Kidney epithelial cell (primary cell): ENCODE results near the gene MYO7A. TPM values are rescaled to one million over a fixed set of nuclear protein-coding genes. Genes with fewer than 3 reads are reported as not detected.

Experiments
- DNase-seq: peaks from one replicate; pipeline ENCODE4 v3.0.0-alpha.2; 2010; ENCODE audit warnings: low read depth
- H3K27me3 ChIP-seq: 2 replicates; pipeline ENCODE4 v1.6.0; 2011; ENCODE audit warnings: low read length; ENCODE audit not compliant: control insufficient read depth, insufficient read depth
- H3K36me3 ChIP-seq: 2 replicates; pipeline ENCODE4 v1.5.1; 2011; ENCODE audit warnings: low read length; ENCODE audit not compliant: control insufficient read depth, insufficient read depth
- H3K4me3 ChIP-seq: 2 replicates; pipeline ENCODE4 v1.5.1; 2011; ENCODE audit warnings: low read depth, mild to moderate bottlenecking, control low read depth, low read length
- total RNA-seq: library from RNA; depleted of rRNA; stranded (reverse); fragments of >200 nt; gene quantifications from 2 replicates; pipeline ENCODE4 v1.2.3, GENCODE V29; 2015
- TF ChIP-seq, protein P1 (sequence below): IDR thresholded peaks from 2 replicates; pipeline ENCODE4 v1.5.1; 2011; ENCODE audit warnings: mild to moderate bottlenecking, moderate library complexity, low read length, control low read depth, inconsistent platforms; ENCODE audit not compliant: insufficient read depth, poor library complexity, severe bottlenecking

The MYO7A gene
- total RNA-seq, 1 donor from 2014 or later: 0.17 TPM

DNA sequence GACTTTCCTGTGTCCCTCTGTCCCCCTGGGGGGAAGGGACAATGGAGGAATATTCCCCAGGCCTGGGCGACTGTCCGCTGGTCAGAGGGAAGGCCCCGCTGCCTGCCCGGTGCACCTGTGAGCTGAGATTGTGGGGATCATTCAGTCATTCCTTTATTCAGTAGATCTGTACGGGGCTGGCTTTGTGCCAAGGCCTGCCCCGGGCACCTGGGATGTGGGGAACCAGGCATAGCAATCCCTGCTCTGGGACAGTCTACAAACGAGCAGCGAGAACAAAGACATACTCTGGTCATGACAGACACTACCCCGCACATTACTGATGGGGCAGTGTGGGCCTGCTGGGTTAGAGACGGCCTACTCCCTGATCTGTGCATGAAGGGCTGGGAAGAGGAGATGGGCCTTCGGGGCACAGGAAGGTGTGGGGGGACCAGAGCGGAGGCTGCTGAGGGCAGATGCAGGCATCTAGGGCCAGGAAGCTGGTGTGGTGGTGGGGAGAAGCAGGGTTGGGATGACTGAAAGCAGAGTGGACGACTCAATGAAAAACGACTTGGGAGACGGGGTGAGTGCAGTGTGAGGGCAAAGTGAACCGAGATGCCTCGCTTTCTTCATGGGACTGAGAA is 1.8 kb upstream of the MYO7A start:
- TF ChIP-seq, protein P1, sequence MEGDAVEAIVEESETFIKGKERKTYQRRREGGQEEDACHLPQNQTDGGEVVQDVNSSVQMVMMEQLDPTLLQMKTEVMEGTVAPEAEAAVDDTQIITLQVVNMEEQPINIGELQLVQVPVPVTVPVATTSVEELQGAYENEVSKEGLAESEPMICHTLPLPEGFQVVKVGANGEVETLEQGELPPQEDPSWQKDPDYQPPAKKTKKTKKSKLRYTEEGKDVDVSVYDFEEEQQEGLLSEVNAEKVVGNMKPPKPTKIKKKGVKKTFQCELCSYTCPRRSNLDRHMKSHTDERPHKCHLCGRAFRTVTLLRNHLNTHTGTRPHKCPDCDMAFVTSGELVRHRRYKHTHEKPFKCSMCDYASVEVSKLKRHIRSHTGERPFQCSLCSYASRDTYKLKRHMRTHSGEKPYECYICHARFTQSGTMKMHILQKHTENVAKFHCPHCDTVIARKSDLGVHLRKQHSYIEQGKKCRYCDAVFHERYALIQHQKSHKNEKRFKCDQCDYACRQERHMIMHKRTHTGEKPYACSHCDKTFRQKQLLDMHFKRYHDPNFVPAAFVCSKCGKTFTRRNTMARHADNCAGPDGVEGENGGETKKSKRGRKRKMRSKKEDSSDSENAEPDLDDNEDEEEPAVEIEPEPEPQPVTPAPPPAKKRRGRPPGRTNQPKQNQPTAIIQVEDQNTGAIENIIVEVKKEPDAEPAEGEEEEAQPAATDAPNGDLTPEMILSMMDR: no peak
- peaks cover 2% of the 10 kb centered on the region for H3K27me3 ChIP-seq
- H3K36me3 ChIP-seq: no peaks in the 10 kb centered on the region

DNA sequence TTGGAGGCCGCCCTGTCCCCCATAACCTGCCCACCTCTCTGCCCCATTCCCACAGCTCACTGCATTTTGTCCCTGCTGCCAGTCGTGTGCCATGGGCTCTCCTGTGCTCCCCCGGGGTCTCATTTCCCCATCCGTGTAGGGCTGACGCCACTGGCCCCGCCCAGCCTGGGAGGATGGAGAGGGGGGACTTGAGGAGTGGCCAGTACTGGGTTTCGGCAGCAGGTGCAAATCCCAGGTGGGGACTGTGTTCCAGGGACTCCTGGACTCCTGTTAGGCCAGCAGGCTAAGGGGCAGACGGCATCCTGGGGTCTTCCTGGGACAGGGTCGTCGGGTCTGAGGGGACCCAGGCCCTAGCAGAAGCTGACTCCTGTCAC is 1.2 kb upstream of the MYO7A start:
- Histone ChIP-seq H3K27me3 (peaks cover 2% of the 10 kb centered on the region), H3K4me3 (no peak overlapping the region), H3K36me3 (no peaks in the 10 kb centered on the region)
- DNase-seq: no peak
- TF ChIP-seq, protein P1: no peak

More for the DNA sequence above, 1.8 kb upstream of the MYO7A start:
- DNase-seq: no peak
- H3K4me3 ChIP-seq: no peak overlapping the region

DNA sequence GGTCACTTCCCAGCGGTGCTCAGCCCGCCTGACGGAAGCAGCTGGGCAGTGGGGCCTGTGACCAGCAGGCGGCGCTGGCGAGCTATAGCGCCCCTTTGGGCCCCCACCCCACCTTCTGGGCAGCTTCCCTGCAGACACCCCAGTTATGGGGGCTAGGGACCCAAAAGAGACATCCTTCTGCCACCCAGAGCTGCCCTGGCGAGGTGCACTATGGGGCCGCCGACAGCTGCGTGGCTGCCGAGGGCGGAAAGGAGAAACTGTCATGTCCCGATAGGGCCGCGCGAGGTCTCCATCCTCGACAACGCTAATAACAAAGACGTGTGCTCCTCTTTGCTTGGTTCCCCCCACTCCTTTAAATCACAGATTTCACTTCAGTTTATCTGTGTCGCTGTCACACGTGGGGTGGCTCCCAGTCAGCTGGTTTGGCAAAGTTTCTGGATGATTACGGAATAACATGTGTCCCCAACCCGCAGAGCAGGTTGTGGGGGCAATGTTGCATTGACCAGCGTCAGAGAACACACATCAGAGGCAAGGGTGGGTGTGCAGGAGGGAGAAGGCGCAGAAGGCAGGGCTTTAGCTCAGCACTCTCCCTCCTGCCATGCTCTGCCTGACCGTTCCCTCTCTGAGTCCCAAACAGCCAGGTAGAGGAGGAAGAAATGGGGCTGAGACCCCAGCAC is 673 bp upstream of the MYO7A start:
- DNase-seq: no peak
- Histone ChIP-seq H3K27me3 (peaks cover 2% of the 10 kb centered on the region), H3K36me3 (no peaks in the 10 kb centered on the region), H3K4me3 (peak overlapping the region; percentile 31)
- TF ChIP-seq, protein P1: peak; percentile 100

DNA sequence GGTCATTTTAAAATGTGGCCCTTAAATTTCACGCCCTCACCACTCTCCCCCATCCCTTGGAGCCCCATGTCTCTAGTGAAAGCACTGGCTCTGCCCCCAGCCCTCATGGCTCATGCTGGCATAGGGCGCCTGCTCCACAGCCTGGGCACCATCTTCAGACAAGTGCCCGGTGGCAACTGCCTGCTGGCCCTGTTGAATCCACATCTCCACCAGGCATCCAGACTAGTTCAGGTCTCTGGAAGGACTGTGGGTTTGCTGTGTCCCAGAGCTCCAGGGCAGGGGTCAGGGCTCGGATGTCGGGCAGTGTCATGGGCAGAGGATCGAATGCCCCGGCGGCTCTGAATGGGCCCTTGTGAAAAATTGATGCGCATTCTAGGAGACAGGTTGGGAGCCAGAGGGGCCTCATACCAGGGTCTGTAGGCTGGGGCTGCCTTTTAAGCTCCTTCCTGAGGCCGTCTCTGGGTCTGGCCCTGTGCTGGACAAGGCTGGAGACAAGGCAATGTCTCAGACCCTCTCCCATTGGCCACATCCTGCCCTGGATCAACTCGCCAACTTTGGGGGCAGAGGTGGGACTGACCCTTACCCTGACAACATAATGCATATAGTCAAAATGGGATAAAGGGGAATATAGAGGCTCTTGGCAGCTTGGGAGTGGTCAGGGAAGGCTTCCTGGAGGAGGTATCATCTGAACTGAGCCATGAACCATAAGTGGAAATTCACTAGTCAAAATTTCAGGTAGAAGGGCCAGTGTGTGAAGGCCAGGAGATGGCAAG is 1.2 kb downstream of the MYO7A start:
- DNase-seq: no peak
- H3K36me3 ChIP-seq: no peaks in the 10 kb centered on the region
- TF ChIP-seq, protein P1: no peak
- H3K27me3 ChIP-seq: peaks cover 2% of the 10 kb centered on the region
- no peak overlapping the region for H3K4me3 ChIP-seq

DNA sequence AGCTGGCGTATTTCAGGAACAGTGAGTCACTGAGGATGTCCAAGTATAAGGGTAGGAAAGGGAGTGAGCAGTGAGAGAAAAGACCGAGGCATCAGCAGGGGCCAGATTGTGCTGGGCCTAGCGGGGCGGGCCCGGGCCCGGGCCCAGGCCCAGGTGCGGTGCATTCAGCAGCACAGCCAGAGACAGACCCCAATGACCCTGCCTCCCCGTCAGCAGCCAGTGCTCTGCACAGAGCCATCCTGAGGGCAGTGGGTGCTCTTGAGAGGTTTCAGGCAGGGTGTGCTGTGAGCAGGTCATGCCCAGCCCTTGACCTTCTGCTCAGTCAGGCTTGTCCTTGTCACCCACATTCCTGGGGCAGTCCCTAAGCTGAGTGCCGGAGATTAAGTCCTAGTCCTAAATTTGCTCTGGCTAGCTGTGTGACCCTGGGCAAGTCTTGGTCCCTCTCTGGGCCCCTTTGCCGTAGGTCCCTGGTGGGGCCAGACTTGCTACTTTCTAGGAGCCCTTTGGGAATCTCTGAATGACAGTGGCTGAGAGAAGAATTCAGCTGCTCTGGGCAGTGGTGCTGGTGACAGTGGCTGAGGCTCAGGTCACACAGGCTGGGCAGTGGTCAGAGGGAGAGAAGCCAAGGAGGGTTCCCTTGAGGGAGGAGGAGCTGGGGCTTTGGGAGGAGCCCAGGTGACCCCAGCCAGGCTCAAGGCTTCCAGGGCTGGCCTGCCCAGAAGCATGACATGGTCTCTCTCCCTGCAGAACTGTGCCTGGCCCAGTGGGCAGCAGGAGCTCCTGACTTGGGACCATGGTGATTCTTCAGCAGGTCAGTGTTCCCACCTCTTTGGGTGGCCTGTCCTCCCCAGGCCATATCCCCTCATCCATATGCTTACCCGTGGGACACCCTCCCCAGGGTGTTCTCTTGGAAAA is 2.1 kb downstream of the MYO7A start:
- TF ChIP-seq, protein P1: no peak
- H3K27me3 ChIP-seq: peaks cover 2% of the 10 kb centered on the region
- no peaks in the 10 kb centered on the region for H3K36me3 ChIP-seq
- no peak overlapping the region for H3K4me3 ChIP-seq
- DNase-seq: no peak
